Measurements from ENCODE around the gene NCKAP5. TPM values are rescaled to one million over a fixed set of nuclear protein-coding genes. Genes with fewer than 3 reads are reported as not detected.

NCKAP5 gene
- total and polyA plus RNA-seq, 10 donors, result 0.39 to 6.0 (median 3.3) TPM

- Histone ChIP-seq H3K27ac (no peak overlapping the region), H3K36me3 (no peaks in the 10 kb centered on the region), H3K4me3 (no peak overlapping the region), H3K27me3 (replicated peaks in 1 of 7) (no peaks in the 10 kb centered on the region), H3K4me1 (no peaks in the 10 kb centered on the region), H3K9me3 (no peaks in the 10 kb centered on the region)
- WGBS, 5 donors, result 44 to 80% (median 52%) methylated on average over 1 of the region's 1 CpG
- TF ChIP-seq POLR2A (IDR thresholded peaks at IDR 0.05), result no peak
- TF ChIP-seq, protein P1, sequence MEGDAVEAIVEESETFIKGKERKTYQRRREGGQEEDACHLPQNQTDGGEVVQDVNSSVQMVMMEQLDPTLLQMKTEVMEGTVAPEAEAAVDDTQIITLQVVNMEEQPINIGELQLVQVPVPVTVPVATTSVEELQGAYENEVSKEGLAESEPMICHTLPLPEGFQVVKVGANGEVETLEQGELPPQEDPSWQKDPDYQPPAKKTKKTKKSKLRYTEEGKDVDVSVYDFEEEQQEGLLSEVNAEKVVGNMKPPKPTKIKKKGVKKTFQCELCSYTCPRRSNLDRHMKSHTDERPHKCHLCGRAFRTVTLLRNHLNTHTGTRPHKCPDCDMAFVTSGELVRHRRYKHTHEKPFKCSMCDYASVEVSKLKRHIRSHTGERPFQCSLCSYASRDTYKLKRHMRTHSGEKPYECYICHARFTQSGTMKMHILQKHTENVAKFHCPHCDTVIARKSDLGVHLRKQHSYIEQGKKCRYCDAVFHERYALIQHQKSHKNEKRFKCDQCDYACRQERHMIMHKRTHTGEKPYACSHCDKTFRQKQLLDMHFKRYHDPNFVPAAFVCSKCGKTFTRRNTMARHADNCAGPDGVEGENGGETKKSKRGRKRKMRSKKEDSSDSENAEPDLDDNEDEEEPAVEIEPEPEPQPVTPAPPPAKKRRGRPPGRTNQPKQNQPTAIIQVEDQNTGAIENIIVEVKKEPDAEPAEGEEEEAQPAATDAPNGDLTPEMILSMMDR (IDR thresholded peaks at IDR 0.05 in 8 of 11, conservative IDR thresholded peaks at IDR 0.05 in 3 of 11), result no peak
- TF ChIP-seq POLR2AphosphoS5 (IDR thresholded peaks at IDR 0.05), result no peak
- no peak for DNase-seq
- intact Hi-C loops (cut with DNase I; ENCODE audit: low total_unique reads), result no loop called here
These were observed 159.6 kb downstream of the NCKAP5 start for GRCh38 chr2:133408671-133409070.

DNA sequence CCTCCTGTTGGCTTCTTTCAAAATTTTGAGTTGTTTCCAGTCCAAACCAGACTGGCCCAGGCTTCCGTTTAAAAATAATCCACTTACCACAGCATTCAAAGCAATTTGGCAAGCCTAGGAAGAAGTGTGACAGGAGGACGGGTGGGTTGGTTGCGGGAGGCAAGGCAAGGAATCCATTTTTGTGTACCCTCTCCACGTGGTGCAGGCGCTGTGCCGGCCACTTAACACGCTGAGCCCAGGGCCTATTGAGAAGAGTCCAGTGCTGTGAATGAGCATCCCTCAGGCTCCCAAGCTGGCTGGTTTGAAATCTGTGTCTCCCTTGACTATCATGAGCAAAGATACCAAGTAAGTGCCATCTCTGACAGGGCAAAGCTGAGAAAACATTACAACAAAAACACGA lies 160.9 kb downstream of the NCKAP5 start:
- intact Hi-C loops (cut with DNase I; ENCODE audit: low total_unique reads), result no loop called here
- Histone ChIP-seq H3K27me3 (replicated peaks in 1 of 7) (no peaks in the 10 kb centered on the region), H3K4me3 (no peak overlapping the region), H3K27ac (no peak overlapping the region), H3K9me3 (no peaks in the 10 kb centered on the region), H3K36me3 (no peaks in the 10 kb centered on the region), H3K4me1 (no peaks in the 10 kb centered on the region)
- WGBS, 5 donors, result 86 to 94% (median 90%) methylated on average over 8 of the region's 8 CpGs
- DNase-seq, result no peak
- TF ChIP-seq POLR2A (IDR thresholded peaks at IDR 0.05) (no peak), POLR2AphosphoS5 (IDR thresholded peaks at IDR 0.05) (no peak)
- TF ChIP-seq, protein P1 (IDR thresholded peaks at IDR 0.05 in 8 of 11, conservative IDR thresholded peaks at IDR 0.05 in 3 of 11), result no peak

DNA sequence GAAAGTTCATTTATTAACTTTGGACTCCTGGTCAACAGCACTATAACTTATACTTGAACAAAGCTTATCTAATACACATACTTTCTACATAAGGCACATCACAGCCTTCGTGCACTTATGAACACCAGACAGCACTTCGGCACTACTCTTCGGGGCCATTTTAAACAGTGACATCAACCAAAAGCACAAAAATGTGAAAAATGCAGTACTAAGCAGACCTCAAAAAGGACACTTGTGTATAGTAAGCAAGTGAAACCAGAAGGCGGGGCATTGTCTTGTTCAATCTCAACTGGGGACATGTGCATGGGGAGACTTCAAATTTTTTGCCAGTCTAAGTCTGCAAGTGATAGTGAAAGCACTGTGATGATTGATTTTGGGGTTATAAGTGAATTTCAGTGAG lies 163.0 kb downstream of the NCKAP5 start:
- no peak overlapping the region for H3K27ac ChIP-seq
- intact Hi-C loops (cut with DNase I; ENCODE audit: low total_unique reads), result no loop called here
- WGBS, 5 donors, result 83 to 91% (median 87%) methylated on average over 4 of the region's 4 CpGs
- no peaks in the 10 kb centered on the region for H3K9me3 ChIP-seq
- no peaks in the 10 kb centered on the region for H3K36me3 ChIP-seq
- TF ChIP-seq, protein P1 (IDR thresholded peaks at IDR 0.05 in 8 of 11, conservative IDR thresholded peaks at IDR 0.05 in 3 of 11), result no peak
- TF ChIP-seq POLR2A (IDR thresholded peaks at IDR 0.05), result no peak
- no peak for TF ChIP-seq POLR2AphosphoS5 (IDR thresholded peaks at IDR 0.05)
- no peak for DNase-seq
- no peak overlapping the region for H3K4me3 ChIP-seq
- H3K27me3 ChIP-seq (replicated peaks in 1 of 7), result no peaks in the 10 kb centered on the region
- no peaks in the 10 kb centered on the region for H3K4me1 ChIP-seq

GRCh38 chr2:133400411-133400810 lies 167.9 kb downstream of the NCKAP5 start:
- no peak for DNase-seq
- 79 to 92% (median 86%) methylated on average over 2 of the region's 2 CpGs for WGBS, 5 donors
- intact Hi-C loops (cut with DNase I; ENCODE audit: low total_unique reads), result no loop called here
- TF ChIP-seq, protein P1 (IDR thresholded peaks at IDR 0.05 in 8 of 11, conservative IDR thresholded peaks at IDR 0.05 in 3 of 11), result no peak
- TF ChIP-seq POLR2A (IDR thresholded peaks at IDR 0.05) (no peak), POLR2AphosphoS5 (IDR thresholded peaks at IDR 0.05) (no peak)
- peaks cover 0 to 6% (median 0%) of the 10 kb centered on the region in 8 donors for H3K9me3 ChIP-seq
- no peak overlapping the region for H3K27ac ChIP-seq
- no peaks in the 10 kb centered on the region for H3K4me1 ChIP-seq
- H3K4me3 ChIP-seq, result no peak overlapping the region
- no peaks in the 10 kb centered on the region for H3K27me3 ChIP-seq (replicated peaks in 1 of 7)
- no peaks in the 10 kb centered on the region for H3K36me3 ChIP-seq

Measured in spleen (tissue), 11 donors.